NCI-H460 (cell line): Measurements from ENCODE around the gene HDAC4. TPM values are rescaled to one million over a fixed set of nuclear protein-coding genes. Genes with fewer than 3 reads are reported as not detected.
"Not testable (repeated sequence)": the region's sequence is repeated elsewhere in the genome, so short reads cannot be mapped to it uniquely, and the experiment has no call there.

Experiments used
- DNase-seq: peaks from one replicate; pipeline ENCODE4 v3.0.0-alpha.2; 2016; ENCODE audit warnings: low read depth; ENCODE audit errors: extremely low read depth
- polyA plus RNA-seq: library from polyadenylated mRNA; depleted of rRNA; stranded (reverse); fragments of >200 nt; gene quantifications from 2 replicates; pipeline ENCODE4 v1.2.3, GENCODE V29; 2014; cell fraction: nucleus; rRNA removed
- total RNA-seq: library from RNA; depleted of rRNA; stranded (reverse); fragments of >200 nt; shearing (Covaris generic); gene quantifications from 2 replicates; pipeline ENCODE4 v1.2.3, GENCODE V29; 2014; rRNA removed

HDAC4 gene
- total RNA-seq = 16.0 and 21.0 TPM in 2 replicates
- 22.7 and 24.9 TPM in 2 replicates for polyA plus RNA-seq

- no peak for DNase-seq
These were observed at the start of gene HDAC4 for GRCh38 chr2:239400596-239401066. TSS of gene HDAC4 (minus strand) at chr2:239401020. CDS start at chr2:239352699, 48,321 bp downstream.

- DNase-seq = not testable (repeated sequence)
These were observed 48.6 kb upstream of the HDAC4 start for GRCh38 chr2:239449468-239449867.

DNA sequence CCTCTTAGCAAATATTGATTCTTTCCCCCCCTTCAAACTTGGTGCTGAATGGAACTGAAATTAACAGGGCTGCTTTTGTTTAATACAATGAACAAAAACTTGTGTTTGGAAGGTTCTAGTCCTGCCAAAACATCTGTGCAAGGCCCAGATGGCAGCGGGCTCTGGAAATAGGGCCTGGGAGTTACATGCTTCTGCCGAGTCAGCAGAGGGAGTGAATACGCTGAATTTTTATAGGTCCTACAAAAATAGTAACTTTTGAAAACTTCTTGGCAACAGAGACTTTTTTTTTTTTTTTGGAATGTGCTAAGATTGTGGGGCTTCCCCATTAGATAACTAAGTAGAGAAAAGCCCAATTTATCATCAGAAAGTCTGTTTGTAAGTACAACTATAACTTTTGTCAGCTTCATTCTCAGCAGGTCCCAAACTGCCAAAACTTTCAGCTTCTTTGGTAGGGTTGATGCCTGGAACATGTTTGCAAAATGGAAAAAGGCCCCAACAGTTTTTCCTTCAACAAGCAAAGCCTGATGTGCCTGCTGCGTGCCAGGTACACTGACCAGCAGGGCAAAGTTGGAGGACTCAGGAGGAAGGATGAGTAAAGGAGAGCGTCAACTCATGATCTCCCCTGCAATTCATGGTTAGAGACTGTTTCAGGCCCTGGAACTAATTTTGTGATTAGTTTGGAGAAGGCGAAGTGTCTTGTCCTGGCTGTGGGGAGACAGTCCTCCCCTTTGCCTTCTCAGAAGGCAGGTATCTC lies 45.1 kb upstream of the HDAC4 start:
- DNase-seq = no peak

DNA sequence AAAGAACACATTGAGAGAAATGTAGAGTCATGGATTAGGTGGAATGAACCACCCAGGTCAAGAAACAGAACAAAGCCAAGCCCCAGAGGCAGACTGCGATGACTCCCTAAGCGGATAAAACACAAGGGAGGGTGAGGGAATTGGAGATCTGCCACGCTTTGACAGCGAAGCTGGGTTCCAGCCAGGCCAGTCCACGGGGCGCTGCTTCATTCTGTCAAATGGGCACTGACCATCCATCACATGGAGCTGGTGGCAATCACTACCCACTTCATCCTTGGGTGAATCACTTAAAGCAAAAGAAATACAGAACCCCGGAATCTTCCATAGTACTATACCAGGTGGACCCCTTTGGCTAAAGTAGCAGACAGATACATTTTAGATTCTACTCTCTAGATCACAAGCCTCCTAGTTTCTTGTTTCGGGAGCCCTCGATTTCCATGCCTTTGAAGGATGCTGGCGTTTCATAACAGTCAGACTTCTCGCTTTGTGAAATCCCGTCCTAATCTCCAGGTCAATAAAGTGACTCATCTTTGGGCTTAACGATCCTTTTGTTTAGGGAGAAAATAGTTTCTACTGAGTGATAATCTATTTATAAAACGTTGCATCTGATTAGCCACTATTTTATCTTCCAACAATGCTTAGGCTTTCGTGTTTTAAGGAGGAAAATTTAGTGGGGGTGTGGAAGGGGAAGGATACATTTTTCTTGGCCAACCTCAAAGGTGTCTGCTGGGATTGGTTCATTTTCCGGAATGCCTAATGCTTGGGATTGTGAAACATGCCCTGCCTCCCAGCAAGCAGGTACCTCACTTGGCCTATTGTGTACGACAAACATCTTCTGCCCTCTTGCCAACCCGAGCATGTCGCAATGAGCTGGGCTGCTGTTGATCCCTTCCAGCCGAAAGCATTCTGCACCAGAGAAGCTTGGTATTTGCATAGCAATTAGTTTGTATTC lies 44.1 kb upstream of the HDAC4 start:
- no peak for DNase-seq

GRCh38 chr2:239443666-239444567 lies 43.1 kb upstream of the HDAC4 start:
- DNase-seq = no peak

DNA sequence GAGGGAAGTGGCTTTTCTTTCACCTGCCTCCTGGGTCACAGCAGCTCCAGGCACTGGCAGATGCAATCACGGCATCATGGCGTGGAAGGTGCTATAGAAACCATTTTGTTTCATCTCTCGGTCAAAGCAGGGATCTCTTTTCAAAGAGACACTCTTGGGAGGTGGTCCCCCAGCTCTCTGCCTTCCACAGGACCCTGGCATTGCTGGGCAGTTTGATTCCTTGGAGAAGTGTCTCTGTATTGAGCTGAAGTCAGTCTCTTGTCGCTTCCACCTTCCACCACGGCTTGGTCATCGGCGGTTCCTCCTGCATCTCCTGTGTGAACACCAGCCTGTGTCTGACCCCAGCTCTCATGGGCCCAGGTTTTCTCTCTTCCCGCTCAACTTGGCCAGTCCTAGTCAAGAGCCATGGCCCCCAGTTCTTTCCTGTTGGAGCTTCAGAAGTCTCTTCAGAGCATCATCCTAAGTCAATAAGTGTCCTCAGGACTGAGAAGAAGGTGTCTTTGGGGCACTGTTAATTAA lies 42.3 kb upstream of the HDAC4 start:
- no peak for DNase-seq

- no peak for DNase-seq
These were observed 41.4 kb upstream of the HDAC4 start for GRCh38 chr2:239442192-239442591.

DNA sequence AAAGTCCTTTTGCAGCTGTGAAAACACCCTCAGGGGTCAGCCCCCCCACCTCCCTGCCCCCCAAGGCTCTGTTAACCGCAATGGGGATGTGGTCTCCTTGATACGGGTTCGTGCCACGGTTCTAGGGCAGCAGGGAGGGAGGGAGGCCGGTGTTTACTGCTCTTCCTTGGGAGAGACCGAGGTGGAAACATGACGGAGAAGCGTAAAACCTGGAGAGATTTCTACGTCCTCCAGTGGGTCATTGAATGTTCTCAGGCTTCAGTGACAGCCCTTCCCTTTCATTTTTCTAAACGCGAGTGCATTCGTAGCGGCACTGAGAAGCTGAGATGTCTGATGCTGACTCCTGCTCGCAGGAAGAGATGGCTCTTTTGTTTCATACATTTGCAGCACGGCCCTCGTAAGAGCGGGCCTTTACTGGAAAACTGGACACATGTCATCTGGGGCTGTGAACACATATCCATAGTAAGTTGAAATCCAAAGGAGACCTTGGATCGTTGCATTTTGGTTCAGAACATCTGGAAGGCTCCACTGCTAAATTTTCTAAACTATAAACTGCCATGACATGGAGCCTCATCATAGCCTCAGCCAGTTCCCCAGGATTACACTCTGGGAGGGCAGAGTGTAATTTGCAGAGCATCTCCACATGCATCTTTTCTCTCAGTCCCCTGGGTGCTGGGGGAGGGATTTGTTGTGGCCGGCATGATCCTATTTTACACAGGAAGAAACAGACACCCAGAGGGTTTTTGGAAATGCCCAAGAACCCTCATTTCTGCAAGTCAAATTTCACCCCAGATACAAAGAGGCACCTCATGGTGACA lies 40.6 kb upstream of the HDAC4 start:
- no peak for DNase-seq

GRCh38 chr2:239440511-239440959 lies 39.7 kb upstream of the HDAC4 start:
- no peak for DNase-seq

- DNase-seq = no peak
These were observed 39.0 kb upstream of the HDAC4 start for GRCh38 chr2:239439754-239440315.

- DNase-seq = no peak
These were observed 38.4 kb upstream of the HDAC4 start for GRCh38 chr2:239438995-239439753.

DNA sequence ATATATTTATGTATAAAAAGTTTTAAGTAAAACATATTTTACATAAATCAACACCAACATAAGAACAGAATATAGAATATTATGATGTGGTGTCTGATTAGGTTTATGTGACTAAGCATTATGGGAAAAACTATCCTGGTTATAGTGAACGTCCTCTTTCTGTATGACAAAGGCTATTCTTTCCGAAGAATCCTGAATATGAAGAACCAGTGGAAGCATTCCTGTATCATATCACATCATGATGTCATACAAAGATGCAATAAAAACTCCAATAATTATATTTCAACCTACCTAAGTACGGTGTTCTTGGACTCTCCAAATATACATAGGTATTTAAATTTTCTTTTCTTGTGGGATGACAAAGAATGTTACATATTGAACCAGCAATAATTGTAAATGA lies 37.5 kb upstream of the HDAC4 start:
- DNase-seq = no peak

DNA sequence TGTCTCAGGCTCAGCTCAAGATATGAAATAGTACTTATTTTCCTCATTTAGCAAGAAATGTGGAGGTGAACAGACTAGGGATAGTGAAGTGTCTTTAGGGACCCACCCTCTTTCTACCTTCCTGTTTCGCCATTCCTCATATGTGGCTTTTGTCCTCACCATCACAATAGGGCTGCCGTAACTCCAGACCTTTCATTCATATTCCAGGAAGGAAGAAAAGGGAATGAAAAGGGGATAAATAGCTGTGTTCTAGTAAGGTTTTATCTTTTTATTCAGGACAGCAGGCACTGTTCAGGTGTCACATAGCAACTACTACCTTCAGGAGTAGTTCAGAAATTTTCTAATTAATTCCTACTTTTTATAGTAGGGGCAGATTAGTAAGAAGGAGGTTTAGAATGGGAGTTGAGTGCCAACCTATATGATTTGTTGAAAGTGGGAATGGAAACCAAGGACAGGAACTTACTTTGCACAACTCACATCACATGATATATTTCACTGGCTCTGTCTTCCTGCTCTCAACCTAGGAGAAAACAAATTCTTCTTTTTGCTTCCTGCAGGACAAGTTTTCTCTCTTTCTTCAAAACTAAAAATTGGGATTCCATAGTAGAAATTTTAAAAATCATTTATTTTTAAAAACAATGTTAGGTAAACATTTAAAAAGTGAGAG lies 36.0 kb upstream of the HDAC4 start:
- DNase-seq = no peak

- DNase-seq = no peak
These were observed 35.3 kb upstream of the HDAC4 start for GRCh38 chr2:239436076-239436475.

DNA sequence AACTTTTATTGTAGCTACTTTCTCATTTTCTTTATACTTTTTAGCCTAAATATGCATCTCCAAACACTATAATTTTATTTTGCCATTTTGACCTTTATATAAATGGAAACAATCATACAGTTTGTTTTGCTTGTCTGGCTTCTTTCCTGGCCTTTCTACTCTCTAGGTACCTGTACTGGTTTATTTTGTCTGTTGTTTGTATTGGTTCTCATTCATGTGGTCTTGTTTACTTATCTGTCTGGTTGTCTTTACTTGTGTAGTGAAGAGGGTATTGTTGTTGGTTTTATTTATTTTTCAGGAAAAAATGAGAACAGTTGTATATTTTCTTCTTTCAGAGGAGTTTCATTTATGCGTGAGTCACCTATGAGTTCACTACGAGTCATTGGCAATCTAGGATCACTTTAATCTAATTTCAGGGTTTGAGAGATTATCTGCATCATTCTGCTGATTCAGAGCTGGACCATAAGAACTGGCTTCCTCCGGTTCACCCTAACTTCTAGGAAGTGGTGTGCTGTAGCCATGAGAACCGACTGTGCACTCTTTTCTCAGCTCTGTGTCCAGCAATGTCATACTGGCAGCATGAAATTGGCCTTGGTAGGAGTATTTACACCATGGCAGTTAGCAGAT lies 33.1 kb upstream of the HDAC4 start:
- DNase-seq = no peak

GRCh38 chr2:239432174-239432573 lies 31.4 kb upstream of the HDAC4 start:
- DNase-seq = no peak

- DNase-seq = no peak
These were observed 30.7 kb upstream of the HDAC4 start for GRCh38 chr2:239431536-239431935.
